ENCODE measurements around the gene WRAP73. TPM values are rescaled to one million over a fixed set of nuclear protein-coding genes. Genes with fewer than 3 reads are reported as not detected.
A peak's percentile ranks its signal among the peaks of the same experiment; 100 is the strongest.

The WRAP73 gene
- polyA plus RNA-seq, 3 donors, result 26.1 to 64.9 (median 33.2) TPM

GRCh38 chr1:3685906-3686305 is 36.0 kb upstream of the WRAP73 start:
- H3K27me3 Mint-ChIP-seq (ENCODE audit: low read depth in 3 of 3), result peaks cover 3 to 20% (median 4%) of the 10 kb centered on the region in 3 donors
- no peaks in the 10 kb centered on the region for H3K9me3 ChIP-seq (replicated peaks in 1 of 2; ENCODE audit: control insufficient read depth in 1 of 2, insufficient read depth in 1 of 2, low read length in 2 of 2)
- peaks cover 12% of the 10 kb centered on the region for H3K4me1 Mint-ChIP-seq
- intact Hi-C loops (cut with micrococcal nuclease), result no loop called here
- 94% methylated on average over 18 of the region's 19 CpGs for WGBS (ENCODE audit: insufficient coverage)
- no peaks in the 10 kb centered on the region for H3K27me3 ChIP-seq (ENCODE audit: control insufficient read depth in 2 of 2, insufficient read depth in 2 of 2, low read length in 2 of 2)
- TF ChIP-seq CTCF (IDR thresholded peaks at IDR 0.05), result no peak
- H2AFZ ChIP-seq (ENCODE audit: insufficient read depth, low read depth, low read length, poor library complexity, severe bottlenecking), result no peak overlapping the region
- H3K36me3 ChIP-seq (replicated peaks in 1 of 2; ENCODE audit: control insufficient read depth in 1 of 2, insufficient read depth in 2 of 2, low read length in 2 of 2), result no peaks in the 10 kb centered on the region
- H3K27ac Mint-ChIP-seq, result no peak overlapping the region
- H3K4me3 ChIP-seq (replicated peaks in 1 of 3; ENCODE audit: low read depth in 2 of 3, low read length in 3 of 3), result no peak overlapping the region
- H3K36me3 Mint-ChIP-seq, result no peaks in the 10 kb centered on the region
- no peak overlapping the region for H3K4me3 Mint-ChIP-seq
- H3K4me2 ChIP-seq (replicated peaks; ENCODE audit: extremely low read depth, low read length, poor library complexity, severe bottlenecking), result no peak overlapping the region
- DNase-seq, result no peak
- no peak overlapping the region for H3K9ac ChIP-seq (ENCODE audit: insufficient read depth, low read length, poor library complexity, severe bottlenecking)
- peaks cover 0 to 1% (median 0%) of the 10 kb centered on the region in 7 donors for H3K9me3 Mint-ChIP-seq
- no peaks in the 10 kb centered on the region for H4K20me1 ChIP-seq (ENCODE audit: insufficient read depth, low read length)
- peaks cover 4 to 14% of the 10 kb centered on the region in 2 donors for H3K4me1 ChIP-seq (ENCODE audit: control insufficient read depth in 1 of 2, insufficient read depth in 2 of 2, low read length in 2 of 2)
- no peaks in the 10 kb centered on the region for H3K79me2 ChIP-seq (ENCODE audit: insufficient read depth, low read length)
- H3K27ac ChIP-seq (ENCODE audit: low read depth in 1 of 2, low read length in 2 of 2), result no peak overlapping the region

GRCh38 chr1:3685222-3685621 is 35.3 kb upstream of the WRAP73 start:
- Mint-ChIP-seq H3K9me3 (peaks cover 0 to 1% (median 0%) of the 10 kb centered on the region in 7 donors), H3K4me3 (no peak overlapping the region), H3K27me3 (ENCODE audit: low read depth in 3 of 3) (peaks cover 3 to 20% (median 3%) of the 10 kb centered on the region in 3 donors), H3K36me3 (no peaks in the 10 kb centered on the region), H3K4me1 (peaks cover 17% of the 10 kb centered on the region), H3K27ac (peak overlapping the region in 1 of 7 donors; percentile 66)
- no peak for DNase-seq
- Histone ChIP-seq H3K4me2 (replicated peaks; ENCODE audit: extremely low read depth, low read length, poor library complexity, severe bottlenecking) (no peak overlapping the region), H3K36me3 (replicated peaks in 1 of 2; ENCODE audit: control insufficient read depth in 1 of 2, insufficient read depth in 2 of 2, low read length in 2 of 2) (no peaks in the 10 kb centered on the region), H3K9me3 (replicated peaks in 1 of 2; ENCODE audit: control insufficient read depth in 1 of 2, insufficient read depth in 1 of 2, low read length in 2 of 2) (no peaks in the 10 kb centered on the region), H3K4me1 (ENCODE audit: control insufficient read depth in 1 of 2, insufficient read depth in 2 of 2, low read length in 2 of 2) (peaks cover 5 to 20% of the 10 kb centered on the region in 2 donors), H3K9ac (ENCODE audit: insufficient read depth, low read length, poor library complexity, severe bottlenecking) (no peak overlapping the region), H3K79me2 (ENCODE audit: insufficient read depth, low read length) (no peaks in the 10 kb centered on the region), H3K4me3 (replicated peaks in 1 of 3; ENCODE audit: low read depth in 2 of 3, low read length in 3 of 3) (no peak overlapping the region), H3K27ac (ENCODE audit: low read depth in 1 of 2, low read length in 2 of 2) (no peak overlapping the region), H4K20me1 (ENCODE audit: insufficient read depth, low read length) (no peaks in the 10 kb centered on the region), H2AFZ (ENCODE audit: insufficient read depth, low read depth, low read length, poor library complexity, severe bottlenecking) (no peak overlapping the region), H3K27me3 (ENCODE audit: control insufficient read depth in 2 of 2, insufficient read depth in 2 of 2, low read length in 2 of 2) (no peaks in the 10 kb centered on the region)
- intact Hi-C loops (cut with micrococcal nuclease), result no loop called here
- no peak for TF ChIP-seq CTCF (IDR thresholded peaks at IDR 0.05)
- 96% methylated on average over 13 of the region's 14 CpGs for WGBS (ENCODE audit: insufficient coverage)

Data from CD14-positive monocyte (primary cell).